Posterior vena cava (tissue), 2 donors: ENCODE data around the gene OCLN. TPM values are rescaled to one million over a fixed set of nuclear protein-coding genes. Genes with fewer than 3 reads are reported as not detected.
A peak's percentile ranks its signal among the peaks of the same experiment; 100 is the strongest.
"Not testable (repeated sequence)": the region's sequence is repeated elsewhere in the genome, so short reads cannot be mapped to it uniquely, and the experiment has no call there.

Source experiments
- DNase-seq: peaks from one replicate; pipeline ENCODE4 v3.0.0-alpha.2; 2020; ENCODE audit warnings: low spot score
- intact Hi-C, 2 donors: fragments of 100-400 bp; cut with DNase I; formaldehyde crosslinking; loops; one replicate each; pipeline versions ENCODE4 v1.14.1 to v1.14.2; 2022 to 2023
- total RNA-seq, 2 donors: library from RNA; stranded (reverse); fragmentation: NEBNext Ultra II Directional; extraction: Animal tissue kit (Norgen Biotek cat#: 25700); gene quantifications; one replicate each; pipeline ENCODE4 v1.2.1, GENCODE V29; 2021
- donor health status: DM: yes; HTN: yes; CAD: no.
- donor health status: DM: yes; HTN: yes; CAD: no.

Gene OCLN
- total RNA-seq, 2 donors from 2014 or later: 1.9 TPM

GRCh38 chr5:69519285-69519684, 26.7 kb downstream of the OCLN start:
- DNase-seq: no peak
- intact Hi-C loops: no loop called here

GRCh38 chr5:69522035-69522434, 29.4 kb downstream of the OCLN start:
- no peak for DNase-seq
- intact Hi-C loops: no loop called here

DNA sequence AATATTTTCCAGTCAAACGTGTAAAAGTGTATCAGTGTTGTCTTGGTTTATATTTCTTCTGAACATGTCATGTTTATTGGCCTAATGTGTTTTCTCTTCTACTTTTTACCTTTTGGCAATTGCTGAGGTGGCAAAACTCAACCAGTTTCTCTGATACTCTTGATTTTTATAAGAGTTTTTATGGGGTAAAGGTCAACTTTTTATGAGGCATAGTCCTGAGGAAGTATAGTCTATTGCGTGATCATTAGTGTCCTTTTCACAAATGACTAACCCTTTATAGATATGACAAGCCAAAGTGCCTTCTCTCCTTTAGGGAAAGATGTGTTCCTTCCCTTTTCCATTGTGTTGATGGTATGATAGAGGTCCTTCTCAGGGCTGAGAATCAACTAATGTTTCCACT, 32.9 kb downstream of the OCLN start:
- no peak for DNase-seq
- intact Hi-C loops: no loop called here

DNA sequence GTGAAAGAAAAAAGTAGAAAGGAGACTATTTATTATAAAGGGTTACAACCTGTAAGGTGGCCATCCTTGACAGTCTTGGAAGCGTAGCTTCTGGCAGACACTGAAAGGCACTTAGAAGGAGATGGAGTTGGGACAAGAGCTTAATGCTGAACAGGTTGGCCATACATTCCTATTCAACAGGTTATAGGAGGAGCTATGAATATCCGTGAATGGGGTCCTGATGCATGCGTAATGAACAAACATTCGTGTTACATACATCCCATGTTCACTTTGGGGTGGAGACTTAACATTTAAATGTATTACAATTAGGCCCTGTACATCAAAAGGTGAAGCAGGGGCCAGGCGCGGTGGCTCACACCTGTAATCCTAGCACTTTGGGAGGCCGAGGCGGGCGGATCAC, 34.1 kb downstream of the OCLN start:
- DNase-seq: no peak
- intact Hi-C loops: no loop called here

GRCh38 chr5:69527128-69527770, 34.7 kb downstream of the OCLN start:
- intact Hi-C loops: no loop called here
- no peak for DNase-seq

- intact Hi-C loops: no loop called here
These were observed 35.4 kb downstream of the OCLN start for GRCh38 chr5:69528035-69528434.

GRCh38 chr5:69528609-69529008, 36.0 kb downstream of the OCLN start:
- DNase-seq: no peak

More at GRCh38 chr5:69528035-69528434, 35.4 kb downstream of the OCLN start:
- no peak for DNase-seq

GRCh38 chr5:69530561-69531405, 38.2 kb downstream of the OCLN start:
- DNase-seq: no peak

More at GRCh38 chr5:69528609-69529008, 36.0 kb downstream of the OCLN start:
- intact Hi-C loops: no loop called here

GRCh38 chr5:69531406-69531801, 38.8 kb downstream of the OCLN start:
- intact Hi-C loops: no loop called here
- DNase-seq: no peak

More at GRCh38 chr5:69530561-69531405, 38.2 kb downstream of the OCLN start:
- intact Hi-C loops: no loop called here

- intact Hi-C loops, DNase-seq: not testable (repeated sequence)
These were observed 45.3 kb downstream of the OCLN start for GRCh38 chr5:69537911-69538310.

DNA sequence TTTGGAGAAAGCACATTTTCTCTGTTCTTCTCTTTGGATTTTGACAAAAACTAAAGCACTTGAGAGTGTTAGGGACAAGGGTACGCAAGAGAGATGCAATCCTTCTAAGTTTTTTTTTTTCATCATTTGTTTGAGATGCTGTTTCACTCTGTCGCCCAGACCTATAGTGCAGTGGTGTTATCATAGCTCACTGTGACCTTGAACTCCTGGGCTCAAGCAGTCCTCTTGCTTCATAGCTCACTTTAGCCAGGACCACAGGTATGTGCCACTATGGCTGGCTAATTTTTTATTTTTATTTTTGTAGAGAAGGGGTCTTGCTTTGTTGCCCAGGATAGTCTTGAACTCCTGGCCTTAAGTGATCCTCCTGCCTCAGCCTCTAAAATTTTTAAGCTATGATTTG, 46.1 kb downstream of the OCLN start:
- DNase-seq, intact Hi-C loops: not testable (repeated sequence)

DNA sequence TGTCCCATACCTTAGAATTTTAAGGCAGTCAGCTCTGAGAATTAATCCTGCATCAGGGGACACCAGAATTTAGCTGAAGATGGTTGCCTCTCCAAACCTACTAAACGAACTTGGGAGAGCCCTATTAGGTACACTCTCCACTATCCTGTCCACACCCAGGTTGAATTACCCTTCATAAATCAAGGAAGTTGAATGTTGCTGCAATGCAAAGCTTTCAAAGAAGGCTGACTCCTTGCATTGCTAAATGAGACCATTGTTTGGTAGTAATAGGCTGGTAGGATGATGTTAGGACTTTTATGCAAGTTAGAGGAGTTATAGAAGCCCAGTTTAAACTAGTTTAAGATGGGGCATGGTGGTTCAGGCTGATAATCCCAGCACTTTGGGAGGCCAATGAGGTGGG, 48.8 kb downstream of the OCLN start:
- DNase-seq, intact Hi-C loops: not testable (repeated sequence)

DNA sequence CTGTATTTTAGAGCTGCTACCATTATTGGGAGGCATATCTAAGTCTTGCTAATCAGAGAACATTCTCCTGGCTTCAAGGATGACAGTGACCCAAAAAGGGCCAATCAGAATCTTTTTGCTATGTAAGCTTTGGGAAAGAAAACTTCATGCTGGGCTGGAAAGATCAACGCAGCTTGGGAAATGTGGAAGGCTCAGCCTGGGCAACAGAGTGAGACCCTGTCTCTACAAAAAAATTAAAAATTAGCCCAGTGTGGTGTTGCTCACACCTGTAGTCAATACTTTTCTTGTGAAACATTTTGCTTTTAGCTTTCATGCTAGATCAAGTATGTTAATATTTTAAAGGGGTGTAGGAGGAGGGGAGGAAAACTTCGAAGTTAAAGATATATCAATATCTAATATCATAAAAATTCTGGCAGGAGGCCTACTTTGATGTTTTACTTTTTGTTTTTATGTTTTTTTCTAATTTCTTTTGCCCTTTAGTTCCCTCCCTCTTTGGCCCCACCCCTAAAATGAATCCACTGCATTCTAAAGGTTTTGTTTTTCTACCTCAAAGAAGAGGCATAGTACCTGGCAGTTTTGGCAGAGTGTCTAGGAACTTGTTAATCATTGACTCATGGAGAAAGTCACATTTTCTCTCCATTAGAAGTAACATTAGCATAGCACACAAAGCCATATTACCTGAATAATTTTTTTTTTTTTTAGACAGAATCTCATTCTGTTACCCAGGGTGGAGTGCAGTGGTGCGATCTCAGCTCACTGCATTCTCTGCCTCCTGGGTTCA, 50.4 kb downstream of the OCLN start:
- DNase-seq, intact Hi-C loops: not testable (repeated sequence)

GRCh38 chr5:69544602-69545001, 52.0 kb downstream of the OCLN start:
- DNase-seq, intact Hi-C loops: not testable (repeated sequence)

- peak; percentile 92 for DNase-seq
These were observed 67.3 kb downstream of the OCLN start, which contains the start of gene GTF2H2C for GRCh38 chr5:69559908-69560330. Gene GTF2H2C, plus strand, starts transcription at chr5:69560191. Its CDS starts 4,942 bp downstream, at chr5:69565133.

GRCh38 chr5:69560587-69561431, 68.2 kb downstream of the OCLN start:
- intact Hi-C loops, DNase-seq: not testable (repeated sequence)

More at GRCh38 chr5:69559908-69560330, 67.3 kb downstream of the OCLN start, which contains the start of gene GTF2H2C:
- intact Hi-C loops: not testable (repeated sequence)

GRCh38 chr5:69566172-69566571, 73.6 kb downstream of the OCLN start:
- intact Hi-C loops, DNase-seq: not testable (repeated sequence)

GRCh38 chr5:69568072-69568471, 75.5 kb downstream of the OCLN start:
- intact Hi-C loops, DNase-seq: not testable (repeated sequence)

- intact Hi-C loops, DNase-seq: not testable (repeated sequence)
These were observed 90.8 kb downstream of the OCLN start for GRCh38 chr5:69583356-69583755.
